GM18520 (cell line): ENCODE measurements around the gene SPATA32.

Experiments used
- ATAC-seq: cut with Tn5 transposase; IDR thresholded peaks from one replicate; pipeline ENCODE4 v1.9.1; 2021; ENCODE audit not compliant: unreplicated experiment

SPATA32 gene

DNA sequence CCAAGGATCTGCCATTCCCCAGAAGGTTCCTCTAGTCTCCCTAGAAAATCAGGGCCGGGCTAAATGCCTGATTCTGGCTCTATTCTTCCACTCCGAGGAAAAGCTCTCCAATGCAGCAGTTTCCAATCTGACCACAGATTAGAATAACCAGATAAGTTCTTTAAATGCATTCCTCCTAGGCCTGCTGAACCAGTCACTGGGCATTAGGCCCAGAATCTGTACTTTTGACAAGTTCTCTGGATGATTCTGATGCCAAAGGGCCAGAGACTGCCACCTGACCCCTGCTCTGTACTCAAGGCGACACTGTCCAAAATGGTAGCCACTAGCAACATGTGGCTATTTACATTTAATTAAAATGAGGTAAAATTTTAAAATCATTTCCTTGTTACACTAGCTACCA is 32.6 kb upstream of the SPATA32 start:
- no peak for ATAC-seq

DNA sequence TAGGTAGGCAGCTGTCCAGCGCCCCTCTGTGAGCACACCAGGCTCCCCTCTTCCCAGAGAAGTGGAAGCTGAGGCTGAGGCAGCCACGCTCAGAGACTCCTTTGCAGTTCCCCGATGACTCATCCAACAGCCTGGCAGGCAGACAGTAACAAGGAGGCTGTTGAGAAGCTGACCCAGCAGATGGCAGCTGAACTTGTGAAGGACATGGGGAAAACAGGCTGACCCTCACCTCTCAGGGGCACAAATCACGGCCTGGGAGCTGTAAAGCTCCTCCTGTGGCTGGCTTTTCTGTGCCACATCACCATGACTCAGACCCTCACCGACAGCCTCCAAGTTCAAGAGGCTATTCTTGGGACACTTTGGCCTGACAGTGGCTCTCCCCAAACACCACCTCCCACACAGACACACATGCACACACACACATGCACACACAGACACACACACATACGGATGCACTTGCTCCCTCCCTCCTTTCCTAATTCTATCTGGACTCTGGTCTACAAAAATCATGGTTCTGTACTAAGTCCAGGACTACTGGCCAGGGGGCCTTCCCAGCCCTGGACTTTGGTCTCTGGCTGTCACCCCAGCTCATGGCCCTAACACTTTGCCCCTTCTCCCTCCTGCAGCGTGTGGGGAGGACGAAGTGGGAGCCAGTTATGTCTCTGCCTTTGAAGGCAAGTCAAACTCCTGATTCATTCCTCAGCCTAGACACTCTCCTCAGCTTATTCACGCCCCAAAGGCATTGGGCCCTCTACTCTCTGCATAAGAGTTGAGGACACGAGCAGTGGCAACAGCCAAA is 31.7 kb upstream of the SPATA32 start:
- ATAC-seq: no peak

DNA sequence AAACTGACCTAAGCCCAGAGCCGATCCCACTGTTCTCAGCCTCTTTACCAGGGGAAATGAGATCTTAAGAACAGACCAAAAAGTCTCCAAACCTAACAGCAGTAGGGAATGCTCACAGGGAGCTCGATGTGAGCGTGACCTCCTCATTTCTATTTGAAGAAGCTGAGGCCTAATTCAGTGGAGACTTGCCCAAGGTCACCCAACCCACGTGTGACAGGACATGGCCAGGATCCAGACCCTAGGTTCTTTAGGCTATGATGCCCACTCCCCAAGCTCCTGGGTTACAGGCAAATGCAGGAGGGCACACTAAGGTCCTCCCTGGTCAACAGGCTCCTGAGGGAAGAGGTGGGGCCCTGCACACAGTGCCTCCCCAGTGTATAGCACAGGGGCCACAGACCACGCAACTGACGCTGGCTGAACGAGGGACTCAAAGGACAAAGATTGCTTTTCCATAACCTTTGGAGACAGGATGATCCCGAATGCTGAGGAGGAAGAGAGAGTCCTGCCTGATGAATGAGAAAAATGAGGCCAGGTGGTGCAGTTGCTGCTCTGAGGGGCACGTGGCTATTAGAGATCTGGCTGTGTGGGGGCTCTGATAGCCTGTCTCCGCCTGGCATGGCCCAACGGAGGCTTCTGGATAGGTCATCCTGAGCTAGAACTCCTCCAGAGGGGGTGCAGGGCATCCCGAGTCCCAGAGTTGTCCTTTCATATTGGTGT is 31.0 kb upstream of the SPATA32 start:
- no peak for ATAC-seq

DNA sequence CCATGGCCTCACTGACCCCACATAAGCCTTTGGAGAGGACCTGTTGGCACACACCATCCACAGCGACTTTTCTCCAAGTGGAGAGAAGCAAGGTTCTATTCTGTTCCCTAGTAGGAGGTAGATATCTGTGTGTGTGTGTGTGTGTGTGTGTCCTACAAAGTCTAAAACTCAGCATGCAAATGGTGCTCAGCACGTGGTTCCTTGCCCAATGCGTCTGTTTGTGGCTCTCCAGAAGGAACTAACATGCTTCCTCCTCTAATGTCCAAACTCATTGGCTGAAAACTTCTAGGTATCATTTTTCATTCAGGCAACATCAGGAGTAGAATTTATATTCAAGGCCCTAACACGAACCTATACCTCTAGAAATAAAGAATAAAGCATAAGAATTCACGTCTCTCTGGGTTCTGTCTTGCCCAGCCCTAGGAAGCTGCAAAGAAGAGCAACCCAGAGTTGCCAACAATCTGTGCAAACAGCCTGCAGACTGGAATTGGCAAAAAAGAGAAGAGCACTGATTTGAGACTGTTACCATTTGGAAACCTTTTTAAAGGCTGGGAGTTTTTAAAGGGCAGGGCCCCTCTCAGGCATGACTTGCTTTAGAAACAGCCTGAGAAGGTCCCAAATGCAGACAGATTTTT is 29.4 kb upstream of the SPATA32 start:
- no peak for ATAC-seq

DNA sequence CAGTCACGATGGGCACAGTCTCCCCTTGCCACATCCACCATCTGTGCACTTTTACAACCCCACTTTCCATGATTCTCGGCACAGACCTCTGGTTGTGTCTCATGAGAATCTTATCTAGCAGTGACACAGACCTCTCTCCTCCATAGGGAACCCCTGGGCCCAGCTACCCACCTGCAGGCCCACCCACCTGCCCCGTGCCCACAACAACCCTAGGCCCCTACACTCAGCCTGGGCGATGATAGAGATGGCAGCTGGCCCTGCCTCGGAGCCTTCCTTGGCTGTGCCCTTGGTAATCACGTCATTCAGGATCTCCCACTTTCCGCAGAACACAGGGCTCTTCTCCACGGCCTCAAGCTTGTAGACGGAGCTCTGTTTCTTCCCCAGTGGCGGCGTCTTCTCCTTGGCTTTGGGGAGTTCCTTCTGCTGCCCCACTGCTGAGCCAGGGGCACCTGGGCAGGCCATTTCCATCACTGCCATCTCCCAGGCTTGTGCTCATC is 28.4 kb upstream of the SPATA32 start:
- ATAC-seq: no peak

DNA sequence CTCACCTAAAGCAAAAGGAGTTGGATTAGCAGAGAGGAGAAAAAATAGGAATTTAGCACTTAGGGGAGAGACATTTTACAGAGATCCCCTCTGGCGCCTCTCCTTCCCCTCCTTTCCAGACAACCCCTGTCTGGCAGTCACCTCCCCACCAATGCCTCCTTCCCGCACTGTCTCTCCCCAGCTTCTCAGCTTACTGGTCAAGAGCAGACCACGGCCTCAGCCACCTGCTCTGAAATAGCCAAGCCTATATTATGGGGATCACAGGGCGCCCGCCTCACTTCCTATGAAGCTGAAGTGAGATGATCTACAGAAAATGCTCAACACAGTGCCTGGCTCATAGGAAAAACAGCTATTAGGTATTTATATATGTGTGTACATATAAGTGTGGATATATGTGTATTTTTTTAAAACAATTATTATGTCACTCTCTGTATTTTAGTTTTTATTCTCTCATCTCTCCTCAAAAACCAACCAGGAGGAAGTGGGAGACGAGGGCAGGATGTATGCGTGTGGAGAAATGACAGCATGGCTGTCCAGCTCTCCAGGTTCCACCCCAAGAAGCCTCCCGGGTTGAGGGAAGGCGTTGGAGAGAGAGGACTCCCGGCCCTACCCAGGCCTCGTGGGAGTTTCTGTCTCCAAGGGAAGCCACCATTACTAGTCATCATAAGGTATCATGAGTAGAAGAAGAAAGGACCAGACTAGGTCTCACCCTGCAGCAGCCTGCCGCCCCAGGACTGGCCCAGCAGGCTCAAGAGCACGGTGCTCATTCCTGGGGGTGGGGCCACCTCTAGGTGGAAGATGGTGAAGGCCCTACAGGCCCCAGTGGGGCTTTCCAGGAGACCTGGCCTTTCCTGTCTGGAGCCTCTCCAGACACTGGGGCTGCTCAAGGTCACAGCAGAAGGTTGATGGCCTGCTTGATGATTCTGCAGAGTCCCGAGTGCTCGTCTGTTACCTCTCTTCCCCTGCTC is 27.7 kb upstream of the SPATA32 start:
- ATAC-seq: no peak

DNA sequence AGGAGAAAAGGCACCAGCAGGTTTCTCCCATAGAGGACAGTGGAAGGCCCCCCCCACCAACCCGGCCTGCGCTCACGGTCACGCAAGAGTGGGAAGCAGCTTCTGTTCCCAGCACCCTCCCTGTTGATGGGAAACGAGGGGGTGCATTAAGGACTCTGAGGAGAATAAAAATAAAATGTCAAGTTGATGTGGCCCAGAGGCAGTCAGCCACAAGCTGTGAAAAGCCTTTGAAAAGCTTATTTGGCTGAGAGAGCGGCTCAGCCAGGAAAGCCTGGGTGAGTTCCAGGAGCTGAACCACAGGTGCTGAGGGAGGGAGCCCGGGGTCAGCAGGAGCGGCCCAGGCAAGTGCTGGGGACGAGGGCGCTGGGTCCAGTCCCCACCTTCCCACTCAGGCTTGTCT is 26.9 kb upstream of the SPATA32 start:
- ATAC-seq: no peak

DNA sequence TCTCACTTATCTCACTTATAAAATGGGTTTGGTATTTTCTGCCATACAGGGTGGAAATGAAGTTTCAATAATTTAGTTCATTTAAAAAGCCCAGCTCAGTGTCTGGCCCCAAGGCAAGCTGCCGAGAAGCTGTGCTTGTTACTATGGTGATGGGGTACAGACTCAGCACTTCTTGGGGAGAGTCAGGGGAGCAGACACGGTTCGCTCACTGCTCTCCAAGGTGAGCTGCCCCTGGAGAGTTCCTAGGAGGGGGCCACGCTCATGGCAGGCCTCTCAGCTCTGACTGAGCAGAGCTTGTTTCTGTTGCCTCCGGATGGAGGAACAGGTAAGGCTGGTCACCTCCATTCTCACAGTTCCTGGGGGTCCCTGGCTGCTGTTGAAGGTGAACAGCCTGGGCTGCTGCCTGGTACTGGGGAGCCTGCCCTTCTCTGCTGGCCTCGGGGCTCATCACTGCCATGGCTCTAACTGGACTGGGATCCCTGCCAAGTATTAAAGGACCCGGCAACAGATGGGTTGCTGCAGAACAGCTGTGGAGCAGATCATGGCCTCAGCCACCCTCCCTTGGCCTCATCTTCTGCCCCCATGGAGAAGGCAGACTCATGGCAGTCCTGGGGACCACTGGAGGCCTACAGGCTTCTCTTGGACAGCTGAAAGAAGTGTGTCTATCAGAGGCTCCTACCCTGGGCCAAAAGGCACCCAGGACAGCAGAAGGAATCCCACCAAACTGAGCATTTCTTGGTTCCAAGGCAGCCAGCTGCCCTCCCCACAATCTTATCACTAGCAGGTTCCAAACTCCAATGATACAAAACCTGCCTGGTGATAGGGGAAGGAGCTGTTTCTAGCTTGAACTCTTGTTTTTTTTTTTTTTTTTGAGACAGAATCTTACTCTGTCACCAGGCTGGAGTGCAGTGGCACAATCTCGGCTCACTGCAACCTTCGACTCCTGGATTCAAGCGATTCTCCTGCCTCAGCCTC is 25.9 kb upstream of the SPATA32 start:
- no peak for ATAC-seq

DNA sequence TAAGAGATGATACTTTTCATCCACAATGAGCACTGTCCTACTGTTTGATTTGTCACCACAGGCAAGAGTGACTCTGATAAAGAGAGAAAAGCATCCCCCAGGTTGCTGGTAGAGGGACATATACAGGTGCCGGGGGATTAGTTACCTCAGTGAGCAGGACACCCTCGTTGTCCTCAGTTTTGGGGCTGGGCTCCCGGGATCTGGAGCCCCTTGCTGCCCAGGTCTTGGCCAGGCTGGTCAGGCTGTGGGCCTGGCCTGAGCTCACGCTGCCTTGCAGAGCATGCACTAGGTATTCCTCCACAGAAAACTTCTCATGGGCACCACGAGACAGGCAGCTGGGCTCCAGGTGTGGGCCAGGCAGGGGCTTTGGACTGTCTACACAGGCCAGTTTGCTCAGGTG is 24.4 kb upstream of the SPATA32 start:
- ATAC-seq: no peak

DNA sequence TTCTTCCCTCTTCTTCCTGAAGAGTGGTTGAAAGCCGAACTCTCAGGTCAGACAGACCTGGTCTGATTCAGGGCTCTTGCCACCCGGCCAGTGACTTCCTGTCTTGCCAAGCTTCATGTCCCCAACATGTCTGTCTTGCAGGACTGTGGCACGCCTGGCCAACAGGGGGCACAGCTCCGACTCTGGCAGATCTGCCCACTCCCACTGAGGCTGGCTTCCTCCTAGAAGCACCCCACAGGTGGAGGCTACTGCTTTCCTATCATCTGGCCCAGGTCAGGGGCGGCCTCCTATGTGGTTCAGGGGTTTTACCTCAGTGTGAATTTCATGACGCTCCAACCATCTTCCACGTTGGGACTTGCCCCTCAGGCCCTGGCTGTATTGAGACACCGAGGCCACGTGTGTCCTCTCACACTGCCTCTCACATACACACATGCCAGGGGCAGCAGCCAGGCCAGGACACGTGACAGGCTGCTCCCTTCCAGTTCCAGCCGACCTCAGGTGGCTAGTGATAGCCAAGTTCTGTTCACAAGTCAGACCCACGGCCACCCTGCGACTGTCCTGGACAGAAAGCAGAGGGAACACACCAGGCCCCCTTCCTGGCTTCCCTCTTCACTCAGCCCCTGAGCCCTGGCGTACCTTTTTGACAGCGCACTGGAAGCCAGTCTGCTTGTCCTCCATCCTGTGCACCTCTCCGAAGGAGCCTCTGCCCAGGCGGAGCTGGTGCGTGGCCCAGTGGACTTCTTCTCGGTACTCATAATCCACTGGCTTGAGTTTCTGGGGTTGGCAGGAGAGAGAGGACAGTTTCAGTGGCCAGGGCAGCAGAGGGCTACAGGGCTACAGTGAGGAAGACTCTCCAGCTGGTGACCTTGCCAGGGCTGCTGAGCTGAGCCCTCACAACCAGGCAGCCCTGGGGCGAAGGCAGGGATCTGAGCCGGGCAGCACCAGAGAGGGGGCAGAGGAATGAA is 22.6 kb upstream of the SPATA32 start:
- ATAC-seq: no peak

DNA sequence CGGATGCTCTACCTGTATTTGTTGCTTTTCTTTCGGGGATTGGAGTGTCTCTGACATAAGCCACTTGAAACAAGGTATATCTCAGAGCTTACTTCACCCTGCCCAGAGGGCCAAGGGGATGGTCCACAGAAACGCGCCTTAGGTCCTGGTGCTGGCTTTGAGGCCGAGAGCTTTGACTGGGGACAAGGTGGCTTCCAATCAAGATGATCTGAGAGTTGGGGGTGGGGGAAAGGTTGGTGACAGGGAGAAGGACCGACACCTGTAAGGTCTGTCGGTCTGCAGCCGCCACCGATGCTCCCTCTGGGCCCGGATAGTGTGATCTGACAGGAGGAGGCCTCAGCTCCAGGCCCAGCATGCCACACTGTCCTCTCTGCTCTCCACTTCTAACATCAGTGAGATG is 21.8 kb upstream of the SPATA32 start:
- ATAC-seq: no peak

DNA sequence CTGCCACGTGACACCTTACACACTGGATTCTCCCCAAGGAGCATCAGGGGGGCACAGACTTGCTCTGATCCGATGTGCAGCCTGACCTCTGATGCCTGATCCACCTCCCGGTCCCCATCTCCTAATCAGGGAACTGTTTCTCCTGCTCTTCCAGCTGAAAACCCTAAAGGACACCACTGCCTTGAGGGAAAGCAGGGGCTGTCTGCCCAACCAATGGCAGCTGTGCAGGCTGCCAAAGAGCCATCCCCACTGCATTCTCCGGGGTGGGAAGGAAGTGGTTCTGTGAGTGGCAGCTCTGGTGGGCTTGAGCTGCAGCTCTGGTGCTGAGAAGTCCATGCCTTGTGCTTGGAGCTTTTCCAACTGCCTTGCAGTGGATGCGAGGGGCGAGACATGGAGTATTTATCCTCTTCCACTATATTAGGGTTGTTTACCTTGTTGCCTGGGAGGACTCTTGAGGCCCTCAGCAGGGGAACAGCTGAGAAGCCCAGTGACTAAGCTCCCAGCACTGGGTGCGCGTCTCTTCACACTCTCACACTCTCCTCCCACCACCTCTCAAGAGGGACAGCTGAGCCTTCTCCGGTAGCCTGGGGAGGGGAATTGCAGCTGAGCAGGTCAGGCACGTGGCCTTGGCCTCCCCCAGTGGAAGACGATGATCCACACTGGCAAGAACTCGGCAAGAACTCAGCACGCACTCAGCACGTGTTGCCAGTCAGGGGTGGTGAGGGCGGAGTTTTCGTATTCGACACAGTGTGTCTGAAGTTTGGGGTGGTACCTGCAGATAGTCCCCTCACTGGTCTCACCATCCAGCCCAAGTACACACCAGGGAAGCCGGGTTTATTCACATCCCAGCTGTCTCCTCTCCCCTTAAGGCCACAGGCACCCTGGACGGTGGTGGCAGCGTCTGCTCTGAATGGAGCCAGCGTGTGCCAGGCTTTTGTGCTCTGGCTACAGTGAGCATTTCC is 21.1 kb upstream of the SPATA32 start:
- ATAC-seq: no peak

DNA sequence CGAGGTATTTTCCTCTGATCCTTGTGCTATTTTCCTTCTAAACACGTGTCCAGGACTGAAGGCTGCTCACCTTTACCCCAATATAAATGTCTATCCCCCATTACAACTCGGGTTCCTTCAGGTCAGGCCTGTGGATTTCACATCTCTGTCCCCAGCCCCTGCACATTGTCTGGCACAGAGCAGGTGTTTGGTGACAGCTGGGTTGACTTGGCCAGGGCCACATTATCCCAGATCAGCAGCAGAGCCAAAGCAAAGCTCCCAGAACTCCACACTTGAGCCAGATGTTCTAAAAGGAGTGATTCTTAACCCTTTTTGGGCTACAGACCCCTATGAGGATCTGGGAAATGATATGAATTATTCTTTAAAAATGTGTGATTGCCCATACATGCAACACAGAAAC is 18.0 kb upstream of the SPATA32 start:
- ATAC-seq: no peak

DNA sequence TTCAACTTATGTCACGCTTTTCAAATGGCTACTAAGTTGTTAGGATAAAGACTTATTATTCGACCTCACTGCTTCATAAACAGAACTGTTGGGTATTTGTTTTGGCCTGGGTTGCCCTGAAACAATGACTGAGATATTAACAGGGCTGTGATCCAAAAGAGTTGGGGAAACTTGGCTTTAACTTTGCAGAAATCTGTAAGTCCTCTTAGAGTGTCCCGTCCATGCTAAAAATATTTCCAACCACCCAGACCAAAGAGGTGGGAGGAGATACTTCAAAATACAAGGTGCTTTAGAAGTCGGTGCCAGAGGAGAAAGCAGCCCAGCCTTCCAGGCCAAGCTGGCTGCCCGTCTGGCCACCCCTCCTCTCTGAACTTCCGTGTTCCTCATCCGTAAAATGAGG is 16.1 kb upstream of the SPATA32 start:
- ATAC-seq: no peak

DNA sequence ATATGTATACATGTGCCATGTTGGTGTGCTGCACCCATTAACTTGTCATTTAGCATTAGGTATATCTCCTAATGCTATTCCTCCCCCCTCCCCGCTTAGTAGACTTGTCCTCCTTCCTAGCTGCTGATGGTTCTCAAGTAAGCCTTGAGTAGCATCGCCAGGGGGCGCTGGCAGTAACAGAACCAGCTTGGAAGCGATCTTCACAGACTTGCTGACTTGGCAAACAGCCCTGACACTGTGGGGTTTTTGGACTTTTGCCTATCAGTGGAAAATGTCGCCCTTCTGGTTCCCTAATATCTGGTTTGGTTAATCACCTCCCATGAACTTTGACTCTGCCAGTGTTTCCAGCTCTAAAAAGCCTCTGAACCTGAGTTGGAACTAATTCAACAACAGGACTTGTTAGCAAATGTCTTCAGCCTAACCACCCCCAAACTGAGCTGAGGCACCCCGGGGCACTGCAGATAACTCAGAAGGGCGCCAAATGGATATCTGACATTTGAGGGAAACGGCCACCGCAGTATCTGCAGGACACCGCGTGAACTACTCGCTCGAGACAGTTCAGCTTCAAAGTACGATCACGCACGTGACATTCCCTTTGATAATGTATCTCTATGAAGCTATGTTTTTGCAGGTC is 15.4 kb upstream of the SPATA32 start:
- no peak for ATAC-seq

DNA sequence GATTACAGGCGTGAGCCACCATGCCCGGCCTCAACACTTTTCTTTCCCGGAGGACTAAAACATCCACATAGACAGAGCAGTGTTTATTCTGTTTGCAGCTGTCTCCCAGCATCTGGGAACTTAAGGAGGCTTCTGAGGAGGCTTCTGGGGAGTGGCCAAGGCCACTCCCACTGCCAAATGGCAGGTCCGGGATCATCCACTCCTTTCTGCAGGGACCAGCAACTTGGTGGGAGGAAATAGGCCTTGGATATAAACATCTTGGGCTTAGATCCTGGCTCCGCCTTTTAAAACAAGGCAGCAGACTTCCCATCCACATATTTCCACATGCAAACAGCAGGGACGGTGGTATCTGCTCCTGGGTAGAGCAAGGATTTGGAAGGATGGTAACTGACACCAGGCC is 14.1 kb upstream of the SPATA32 start:
- no peak for ATAC-seq

DNA sequence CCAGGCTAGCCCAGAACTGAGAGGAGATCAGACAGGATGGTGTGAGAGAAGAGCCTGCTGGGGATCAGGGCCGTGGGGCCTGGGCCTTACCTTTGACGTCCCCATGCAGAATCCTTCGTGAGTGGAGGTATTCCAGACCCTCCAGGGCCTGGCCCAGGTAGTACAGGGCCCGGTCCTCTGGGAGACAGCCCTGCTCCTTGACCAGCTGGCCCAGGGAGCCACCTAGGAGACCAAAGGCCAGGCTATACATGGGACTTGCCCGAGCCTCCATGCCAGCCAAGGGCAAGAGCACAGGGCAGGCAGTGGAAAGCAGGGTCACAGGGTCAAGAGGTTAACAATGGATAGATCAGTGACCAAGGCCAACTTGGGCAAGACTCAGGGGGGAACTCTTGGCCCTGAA is 12.1 kb upstream of the SPATA32 start:
- ATAC-seq: no peak
